Measurements from ENCODE around the gene NDUFS7. TPM values are rescaled to one million over a fixed set of nuclear protein-coding genes. Genes with fewer than 3 reads are reported as not detected.

Gene NDUFS7
- total and polyA plus RNA-seq, 8 donors: 31.6 to 217 (median 117) TPM

DNA sequence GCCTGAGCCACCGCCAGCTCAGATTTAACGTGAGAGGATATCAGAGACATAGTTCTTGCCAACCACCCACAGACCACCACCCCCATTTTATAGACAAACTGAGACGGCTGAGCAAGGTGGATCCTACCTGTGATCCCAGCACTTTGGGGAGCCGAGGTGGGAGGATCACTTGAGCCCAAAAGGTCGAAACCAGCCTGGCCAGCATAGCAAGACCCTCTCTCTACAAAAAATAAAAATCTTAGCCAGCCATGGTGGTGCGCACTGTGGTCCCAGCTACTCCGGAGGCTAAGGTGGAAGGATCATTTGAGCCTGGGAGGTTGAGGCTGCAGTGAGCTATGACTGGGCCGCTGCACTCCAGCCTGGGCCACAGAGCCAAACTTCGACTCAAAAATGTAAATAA is 30.6 kb upstream of the NDUFS7 start:
- H3K27me3 ChIP-seq: no peaks in the 10 kb centered on the region
- peaks cover 10 to 27% (median 24%) of the 10 kb centered on the region in 4 donors for H3K4me1 ChIP-seq
- intact Hi-C loops (cut with DNase I; ENCODE audit: low total_unique reads): no loop called here
- H3K27ac ChIP-seq: peak overlapping the region in 1 of 5 donors; percentile 97
- TF ChIP-seq POLR2A (IDR thresholded peaks at IDR 0.05) (no peak), EP300 (IDR thresholded peaks at IDR 0.05) (no peak), POLR2AphosphoS5 (IDR thresholded peaks at IDR 0.05) (no peak)
- TF ChIP-seq, protein P1, sequence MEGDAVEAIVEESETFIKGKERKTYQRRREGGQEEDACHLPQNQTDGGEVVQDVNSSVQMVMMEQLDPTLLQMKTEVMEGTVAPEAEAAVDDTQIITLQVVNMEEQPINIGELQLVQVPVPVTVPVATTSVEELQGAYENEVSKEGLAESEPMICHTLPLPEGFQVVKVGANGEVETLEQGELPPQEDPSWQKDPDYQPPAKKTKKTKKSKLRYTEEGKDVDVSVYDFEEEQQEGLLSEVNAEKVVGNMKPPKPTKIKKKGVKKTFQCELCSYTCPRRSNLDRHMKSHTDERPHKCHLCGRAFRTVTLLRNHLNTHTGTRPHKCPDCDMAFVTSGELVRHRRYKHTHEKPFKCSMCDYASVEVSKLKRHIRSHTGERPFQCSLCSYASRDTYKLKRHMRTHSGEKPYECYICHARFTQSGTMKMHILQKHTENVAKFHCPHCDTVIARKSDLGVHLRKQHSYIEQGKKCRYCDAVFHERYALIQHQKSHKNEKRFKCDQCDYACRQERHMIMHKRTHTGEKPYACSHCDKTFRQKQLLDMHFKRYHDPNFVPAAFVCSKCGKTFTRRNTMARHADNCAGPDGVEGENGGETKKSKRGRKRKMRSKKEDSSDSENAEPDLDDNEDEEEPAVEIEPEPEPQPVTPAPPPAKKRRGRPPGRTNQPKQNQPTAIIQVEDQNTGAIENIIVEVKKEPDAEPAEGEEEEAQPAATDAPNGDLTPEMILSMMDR (IDR thresholded peaks at IDR 0.05): no peak
- no peak overlapping the region for H3K4me3 ChIP-seq
- WGBS, 5 donors: 87 to 93% (median 90%) methylated on average over 8 to 9 of the region's 9 CpGs
- H3K36me3 ChIP-seq: peaks cover 6 to 13% (median 10%) of the 10 kb centered on the region in 4 donors
- no peaks in the 10 kb centered on the region for H3K9me3 ChIP-seq
- DNase-seq: no peak

DNA sequence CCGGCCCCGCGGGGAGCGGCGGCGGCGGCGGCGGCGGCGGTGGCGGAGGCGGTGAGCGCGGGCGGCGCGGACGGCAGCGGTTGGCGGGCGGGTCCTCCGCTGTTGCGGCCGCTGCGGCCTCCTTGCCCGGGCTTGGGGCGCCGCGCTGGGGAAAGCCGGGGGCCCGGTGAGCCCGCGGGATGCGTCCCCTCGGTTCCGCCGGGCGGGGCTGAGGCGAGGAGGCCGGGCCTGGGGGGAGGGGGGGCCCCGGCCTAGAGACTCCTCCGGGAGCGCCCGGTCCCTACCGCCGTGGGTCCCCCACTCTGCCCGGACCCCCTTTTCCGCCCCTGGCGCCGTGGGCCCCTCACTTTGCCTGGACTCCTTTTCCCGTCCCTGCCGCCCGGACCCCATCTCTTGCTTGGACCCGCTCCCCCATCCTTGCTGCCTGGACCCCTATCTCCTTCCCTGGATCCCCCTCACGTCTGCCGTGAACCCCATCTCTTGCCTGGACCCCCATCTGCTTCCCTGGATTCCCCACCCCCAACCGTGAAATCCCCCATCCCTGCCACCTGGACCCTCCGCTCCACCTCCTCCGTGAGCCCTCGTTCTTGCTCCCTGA is 28.6 kb upstream of the NDUFS7 start:
- Histone ChIP-seq H3K4me3 (peak overlapping the region; percentile 81 to 95 (median 86)), H3K4me1 (peaks cover 10 to 29% (median 24%) of the 10 kb centered on the region in 4 donors), H3K36me3 (peaks cover 13 to 31% (median 29%) of the 10 kb centered on the region in 4 donors), H3K27me3 (no peaks in the 10 kb centered on the region), H3K27ac (peak overlapping the region; percentile 91 to 97 (median 97)), H3K9me3 (no peaks in the 10 kb centered on the region)
- 0 to 2% (median 0%) methylated on average over 11 to 46 of the region's 61 CpGs for whole genome bisulfite sequencing, 5 donors
- intact Hi-C loops (cut with DNase I; ENCODE audit: low total_unique reads): no loop called here
- TF ChIP-seq EP300 (IDR thresholded peaks at IDR 0.05) (no peak), POLR2A (IDR thresholded peaks at IDR 0.05) (no peak), POLR2AphosphoS5 (IDR thresholded peaks at IDR 0.05) (no peak)
- TF ChIP-seq, protein P1 (IDR thresholded peaks at IDR 0.05): no peak
- DNase-seq: no peak

DNA sequence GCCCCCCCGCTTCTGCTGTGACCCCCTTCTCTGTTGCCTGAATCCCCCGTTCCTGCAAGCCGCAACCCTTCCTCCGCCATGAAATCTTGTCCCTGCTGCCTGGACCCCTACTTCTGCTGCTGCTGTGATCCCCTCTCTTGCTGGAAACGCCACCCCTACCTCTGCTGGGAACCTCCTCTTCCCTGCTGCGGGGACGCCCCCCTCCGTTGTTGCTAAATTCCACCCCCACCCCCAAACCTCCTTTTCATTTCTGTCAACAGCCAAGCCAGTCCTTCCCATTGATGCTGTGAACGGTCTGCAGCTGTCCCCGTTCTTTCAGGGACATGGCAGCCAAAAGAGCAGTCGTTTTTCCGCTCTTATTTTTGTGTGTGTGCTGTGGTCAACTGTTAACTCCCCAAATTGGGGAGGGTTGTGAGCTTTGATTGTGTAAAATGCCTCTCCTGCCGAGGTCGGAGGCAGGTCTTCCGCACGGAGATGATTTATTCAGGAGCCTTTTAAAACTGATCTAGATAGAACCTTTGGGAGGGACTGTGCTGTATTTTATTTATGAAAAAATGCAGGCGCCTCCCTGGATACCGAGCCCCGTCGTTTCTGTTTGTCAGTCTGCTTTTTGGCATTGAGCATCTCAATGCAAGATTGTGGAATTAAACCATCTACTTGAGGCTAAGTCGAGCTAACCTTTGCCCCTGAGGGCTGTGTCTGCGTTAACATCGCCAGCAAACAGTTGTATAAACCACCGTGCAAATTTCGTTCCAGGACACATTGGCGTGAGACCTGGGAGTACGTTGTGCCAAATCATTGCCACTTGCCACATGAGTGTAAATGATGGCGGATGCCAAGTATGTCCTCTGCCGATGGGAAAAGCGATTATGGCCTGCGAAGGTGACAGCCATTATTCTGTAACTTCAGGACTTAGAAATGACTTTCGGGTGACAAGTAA is 27.9 kb upstream of the NDUFS7 start:
- peaks cover 16 to 37% (median 30%) of the 10 kb centered on the region in 4 donors for H3K4me1 ChIP-seq
- intact Hi-C loops (cut with DNase I; ENCODE audit: low total_unique reads): no loop called here
- H3K27ac ChIP-seq: peak overlapping the region; percentile 91 to 97 (median 97)
- 16 to 20% (median 17%) methylated on average over 32 of the region's 32 CpGs for WGBS, 5 donors
- DNase-seq: peak in 1 of 2 donors; percentile 67
- H3K9me3 ChIP-seq: no peaks in the 10 kb centered on the region
- peaks cover 13 to 39% (median 36%) of the 10 kb centered on the region in 4 donors for H3K36me3 ChIP-seq
- TF ChIP-seq EP300 (IDR thresholded peaks at IDR 0.05) (no peak), POLR2AphosphoS5 (IDR thresholded peaks at IDR 0.05) (no peak), POLR2A (IDR thresholded peaks at IDR 0.05) (no peak)
- TF ChIP-seq, protein P1 (IDR thresholded peaks at IDR 0.05): no peak
- peak overlapping the region; percentile 81 to 95 (median 86) for H3K4me3 ChIP-seq
- no peaks in the 10 kb centered on the region for H3K27me3 ChIP-seq

DNA sequence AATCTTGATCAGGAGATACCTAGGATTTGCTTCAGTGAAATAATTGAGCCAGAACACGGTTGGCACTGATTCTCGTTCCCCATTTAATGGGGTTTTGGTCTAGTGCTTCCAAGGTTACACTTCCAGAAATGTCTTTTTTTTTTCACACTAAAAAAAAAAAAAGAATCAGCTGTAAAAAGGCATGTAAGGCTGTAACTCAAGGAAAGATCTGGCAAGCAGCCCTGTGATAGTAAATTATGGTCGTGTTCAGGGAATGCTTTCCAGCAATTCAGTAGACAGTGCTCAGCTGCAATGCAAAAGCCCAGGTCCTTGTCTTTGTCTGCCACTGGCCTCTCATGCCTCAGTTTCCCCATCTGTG is 27.2 kb upstream of the NDUFS7 start:
- Histone ChIP-seq H3K4me1 (peaks cover 17 to 44% (median 36%) of the 10 kb centered on the region in 4 donors), H3K9me3 (no peaks in the 10 kb centered on the region), H3K27ac (peak overlapping the region in 3 of 5 donors; percentile 91 to 97 (median 97)), H3K4me3 (peak overlapping the region in 2 of 4 donors; percentile 81 to 86), H3K36me3 (peaks cover 13 to 45% (median 43%) of the 10 kb centered on the region in 4 donors), H3K27me3 (no peaks in the 10 kb centered on the region)
- intact Hi-C loops (cut with DNase I; ENCODE audit: low total_unique reads): no loop called here
- no peak for DNase-seq
- TF ChIP-seq EP300 (IDR thresholded peaks at IDR 0.05): no peak
- TF ChIP-seq POLR2AphosphoS5 (IDR thresholded peaks at IDR 0.05): no peak
- no peak for TF ChIP-seq POLR2A (IDR thresholded peaks at IDR 0.05)
- TF ChIP-seq, protein P1 (IDR thresholded peaks at IDR 0.05): no peak
- 40 to 63% (median 53%) methylated on average over 3 of the region's 3 CpGs for WGBS, 5 donors

Measured in stomach (tissue), 9 donors.